GM12892 (cell line): ENCODE measurements around the gene PRR33.

ENCODE experiments used
- POLR2A ChIP-seq: IDR thresholded peaks from 2 replicates; pipeline ENCODE4 v1.6.1; 2011; ENCODE audit warnings: low read depth, low read length, control low read depth
- POLR2AphosphoS5 ChIP-seq: IDR thresholded peaks from 2 replicates; pipeline ENCODE4 v1.6.1; 2011; ENCODE audit warnings: low read depth, low read length, control low read depth

DNA sequence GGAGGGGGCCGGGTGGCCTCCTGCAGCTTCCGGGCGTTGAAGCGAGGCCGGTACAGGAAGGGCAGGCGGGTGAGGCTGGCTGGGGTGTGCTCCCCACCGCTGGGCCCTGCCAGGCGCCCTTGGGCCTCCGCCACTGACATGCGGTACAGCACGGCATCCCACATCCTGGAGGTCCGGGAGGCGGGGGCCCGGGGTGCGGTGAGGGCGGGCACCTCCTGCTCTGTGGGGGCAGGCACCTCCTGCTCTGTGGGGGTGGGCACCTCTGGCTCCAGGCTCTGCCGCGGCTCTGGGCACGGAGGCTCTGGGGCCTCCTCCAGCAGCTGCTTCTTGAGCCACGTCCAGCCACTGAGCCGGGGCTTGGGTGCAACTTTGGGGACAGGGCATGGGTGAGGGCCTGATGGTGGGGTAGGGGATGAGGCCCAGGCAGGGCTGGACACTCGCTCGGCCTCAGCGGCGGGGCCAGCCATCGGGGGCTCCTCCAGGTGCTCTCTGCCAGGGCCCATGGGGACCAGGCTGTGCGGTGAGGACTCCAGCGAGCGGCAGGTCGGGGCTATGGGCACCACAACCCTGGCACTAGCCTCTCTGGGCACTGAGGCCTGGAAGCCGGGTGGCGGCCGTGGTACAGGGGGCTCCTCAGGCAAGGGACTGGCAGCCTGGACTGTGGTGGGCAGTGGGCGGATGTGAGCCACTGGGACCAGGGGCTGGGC is 2.3 kb downstream of the PRR33 start:
- no peak for TF ChIP-seq POLR2A
- TF ChIP-seq POLR2AphosphoS5: no peak; the same call in 1 of the 2 replicates
